ENCODE measurements around the gene LUC7L.
A peak's percentile ranks its signal among the peaks of the same experiment; 100 is the strongest.
"Not testable (repeated sequence)": the region's sequence is repeated elsewhere in the genome, so short reads cannot be mapped to it uniquely, and the experiment has no call there.

The LUC7L gene

GRCh38 chr16:220021-220420 is 9.2 kb downstream of the LUC7L start:
- H3K18ac ChIP-seq (ENCODE audit: low read length), result no peak overlapping the region
- no CpG with 5 or more reads among the region's 4 CpGs for whole genome bisulfite sequencing (ENCODE audit: extremely low coverage, insufficient coverage, insufficient read length)

GRCh38 chr16:212999-213398 is 16.2 kb downstream of the LUC7L start:
- Histone ChIP-seq H3K27me3 (ENCODE audit: insufficient read depth, low read length) (no peaks in the 10 kb centered on the region), H3K27ac (ENCODE audit: low read depth, low read length) (no peak overlapping the region), H2BK5ac (ENCODE audit: low read depth, low read length, poor library complexity) (no peak overlapping the region), H2BK120ac (ENCODE audit: insufficient read depth, low read length, poor library complexity) (no peak overlapping the region), H2BK12ac (ENCODE audit: low read length) (no peak overlapping the region), H3K4me3 (ENCODE audit: low read depth, low read length) (no peak overlapping the region), H3K36me3 (ENCODE audit: control insufficient read depth in 1 of 2, insufficient read depth in 2 of 2, low read length in 2 of 2) (peaks cover 65 to 69% of the 10 kb centered on the region in 2 experiments), H4K91ac (ENCODE audit: low read depth, low read length) (no peak overlapping the region), H3K79me1 (ENCODE audit: low read length) (no peaks in the 10 kb centered on the region), H2AK5ac (ENCODE audit: low read length) (no peak overlapping the region), H3K18ac (ENCODE audit: low read length) (no peak overlapping the region), H3K79me2 (ENCODE audit: control insufficient read depth, insufficient read depth, low read length, poor library complexity) (peaks cover 4% of the 10 kb centered on the region), H3K4me2 (ENCODE audit: low read length) (no peak overlapping the region), H3K9me3 (ENCODE audit: insufficient read depth, low read depth, low read length) (no peaks in the 10 kb centered on the region), H4K12ac (ENCODE audit: low read depth, low read length) (no peak overlapping the region), H2AFZ (ENCODE audit: insufficient read depth, low read length, poor library complexity) (no peak overlapping the region), H3K23ac (ENCODE audit: low read length) (no peak overlapping the region), H3K4ac (ENCODE audit: low read depth, low read length) (no peak overlapping the region), H3K9ac (ENCODE audit: low read length) (no peak overlapping the region), H3K14ac (ENCODE audit: low read length) (no peak overlapping the region), H4K8ac (ENCODE audit: low read depth, low read length) (no peak overlapping the region), H3K4me1 (ENCODE audit: control insufficient read depth in 1 of 2, insufficient read depth in 2 of 2, low read length in 2 of 2) (no peaks in the 10 kb centered on the region)
- no CpG with 5 or more reads among the region's 3 CpGs for WGBS (ENCODE audit: extremely low coverage, insufficient coverage, insufficient read length)
- DNase-seq, result no peak

More at GRCh38 chr16:220021-220420, 9.2 kb downstream of the LUC7L start:
- H4K8ac ChIP-seq (ENCODE audit: low read depth, low read length), result no peak overlapping the region
- H3K14ac ChIP-seq (ENCODE audit: low read length), result no peak overlapping the region
- no peak overlapping the region for H2AFZ ChIP-seq (ENCODE audit: insufficient read depth, low read length, poor library complexity)
- H2BK5ac ChIP-seq (ENCODE audit: low read depth, low read length, poor library complexity), result no peak overlapping the region
- H3K9ac ChIP-seq (ENCODE audit: low read length), result no peak overlapping the region
- no peak overlapping the region for H4K91ac ChIP-seq (ENCODE audit: low read depth, low read length)
- no peak overlapping the region for H3K4me3 ChIP-seq (ENCODE audit: low read depth, low read length)
- H3K79me2 ChIP-seq (ENCODE audit: control insufficient read depth, insufficient read depth, low read length, poor library complexity), result peaks cover 2% of the 10 kb centered on the region
- H4K12ac ChIP-seq (ENCODE audit: low read depth, low read length), result no peak overlapping the region
- H3K36me3 ChIP-seq (ENCODE audit: control insufficient read depth in 1 of 2, insufficient read depth in 2 of 2, low read length in 2 of 2), result peaks cover 62 to 74% of the 10 kb centered on the region in 2 experiments
- no peaks in the 10 kb centered on the region for H3K4me1 ChIP-seq (ENCODE audit: control insufficient read depth in 1 of 2, insufficient read depth in 2 of 2, low read length in 2 of 2)
- H2BK12ac ChIP-seq (ENCODE audit: low read length), result no peak overlapping the region
- DNase-seq, result no peak
- no peak overlapping the region for H3K23ac ChIP-seq (ENCODE audit: low read length)
- no peak overlapping the region for H3K27ac ChIP-seq (ENCODE audit: low read depth, low read length)
- no peaks in the 10 kb centered on the region for H3K9me3 ChIP-seq (ENCODE audit: insufficient read depth, low read depth, low read length)
- no peak overlapping the region for H3K4me2 ChIP-seq (ENCODE audit: low read length)
- no peak overlapping the region for H3K4ac ChIP-seq (ENCODE audit: low read depth, low read length)
- no peak overlapping the region for H2AK5ac ChIP-seq (ENCODE audit: low read length)
- H3K79me1 ChIP-seq (ENCODE audit: low read length), result no peaks in the 10 kb centered on the region
- H2BK120ac ChIP-seq (ENCODE audit: insufficient read depth, low read length, poor library complexity), result no peak overlapping the region
- no peaks in the 10 kb centered on the region for H3K27me3 ChIP-seq (ENCODE audit: insufficient read depth, low read length)

- not testable (repeated sequence) for H4K12ac ChIP-seq (ENCODE audit: low read depth, low read length); DNase-seq; H3K4me2 ChIP-seq (ENCODE audit: low read length); H3K4me3 ChIP-seq (ENCODE audit: low read depth, low read length); H3K9me3 ChIP-seq (ENCODE audit: insufficient read depth, low read depth, low read length); H2AFZ ChIP-seq (ENCODE audit: insufficient read depth, low read length, poor library complexity); H3K9ac ChIP-seq (ENCODE audit: low read length); H4K91ac ChIP-seq (ENCODE audit: low read depth, low read length); H2BK12ac ChIP-seq (ENCODE audit: low read length); H3K79me2 ChIP-seq (ENCODE audit: control insufficient read depth, insufficient read depth, low read length, poor library complexity); H3K27ac ChIP-seq (ENCODE audit: low read depth, low read length); H2BK120ac ChIP-seq (ENCODE audit: insufficient read depth, low read length, poor library complexity); H3K27me3 ChIP-seq (ENCODE audit: insufficient read depth, low read length); H2AK5ac ChIP-seq (ENCODE audit: low read length); H3K18ac ChIP-seq (ENCODE audit: low read length); H3K79me1 ChIP-seq (ENCODE audit: low read length); H4K8ac ChIP-seq (ENCODE audit: low read depth, low read length); H2BK5ac ChIP-seq (ENCODE audit: low read depth, low read length, poor library complexity); H3K4me1 ChIP-seq (ENCODE audit: control insufficient read depth in 1 of 2, insufficient read depth in 2 of 2, low read length in 2 of 2); H3K14ac ChIP-seq (ENCODE audit: low read length)
- WGBS (ENCODE audit: extremely low coverage, insufficient coverage, insufficient read length), result no CpG with 5 or more reads among the region's 14 CpGs
- H3K36me3 ChIP-seq (ENCODE audit: control insufficient read depth in 1 of 2, insufficient read depth in 2 of 2, low read length in 2 of 2), result peaks cover 65 to 67% of the 10 kb centered on the region in 2 experiments
- peak overlapping the region; percentile 43 for H3K4ac ChIP-seq (ENCODE audit: low read depth, low read length)
- H3K23ac ChIP-seq (ENCODE audit: low read length), result peak overlapping the region; percentile 54
Measured at GRCh38 chr16:211631-212180, 17.5 kb downstream of the LUC7L start.

GRCh38 chr16:209359-209758 is 19.9 kb downstream of the LUC7L start:
- not testable (repeated sequence) for H3K79me1 ChIP-seq (ENCODE audit: low read length); H3K23ac ChIP-seq (ENCODE audit: low read length); H3K27ac ChIP-seq (ENCODE audit: low read depth, low read length); H3K27me3 ChIP-seq (ENCODE audit: insufficient read depth, low read length); H3K4me1 ChIP-seq (ENCODE audit: control insufficient read depth in 1 of 2, insufficient read depth in 2 of 2, low read length in 2 of 2); H3K4me3 ChIP-seq (ENCODE audit: low read depth, low read length); H2AFZ ChIP-seq (ENCODE audit: insufficient read depth, low read length, poor library complexity); H3K4me2 ChIP-seq (ENCODE audit: low read length); H3K9me3 ChIP-seq (ENCODE audit: insufficient read depth, low read depth, low read length); H3K79me2 ChIP-seq (ENCODE audit: control insufficient read depth, insufficient read depth, low read length, poor library complexity); H3K4ac ChIP-seq (ENCODE audit: low read depth, low read length); H2BK12ac ChIP-seq (ENCODE audit: low read length); H3K18ac ChIP-seq (ENCODE audit: low read length); H4K91ac ChIP-seq (ENCODE audit: low read depth, low read length); H4K8ac ChIP-seq (ENCODE audit: low read depth, low read length); H3K14ac ChIP-seq (ENCODE audit: low read length); H2BK5ac ChIP-seq (ENCODE audit: low read depth, low read length, poor library complexity); H4K12ac ChIP-seq (ENCODE audit: low read depth, low read length); H3K9ac ChIP-seq (ENCODE audit: low read length); H2BK120ac ChIP-seq (ENCODE audit: insufficient read depth, low read length, poor library complexity); DNase-seq; H2AK5ac ChIP-seq (ENCODE audit: low read length)
- WGBS (ENCODE audit: extremely low coverage, insufficient coverage, insufficient read length), result no CpG with 5 or more reads among the region's 4 CpGs
- H3K36me3 ChIP-seq (ENCODE audit: control insufficient read depth in 1 of 2, insufficient read depth in 2 of 2, low read length in 2 of 2), result peaks cover 50 to 65% of the 10 kb centered on the region in 2 experiments
